Mammary epithelial cell (primary cell): ENCODE measurements around the gene WWC1.

Source experiments
- EZH2 ChIP-seq: IDR thresholded peaks from 2 replicates; pipeline ENCODE4 v1.6.1; 2012; ENCODE audit warnings: low read length, inconsistent platforms, borderline replicate concordance
- TF ChIP-seq, protein P1 (sequence below), 2 donors: IDR thresholded peaks in 1 of 2; conservative IDR thresholded peaks in 1 of 2; 2 replicates each; pipeline ENCODE4 v1.5.1; 2011 to 2012; ENCODE audit warnings: inconsistent platforms in 2 of 2, low read length in 2 of 2, mild to moderate bottlenecking in 2 of 2, control low read depth in 1 of 2, low read depth in 1 of 2; ENCODE audit not compliant: insufficient read depth in 1 of 2; ENCODE audit errors: extremely low read depth in 1 of 2

DNA sequence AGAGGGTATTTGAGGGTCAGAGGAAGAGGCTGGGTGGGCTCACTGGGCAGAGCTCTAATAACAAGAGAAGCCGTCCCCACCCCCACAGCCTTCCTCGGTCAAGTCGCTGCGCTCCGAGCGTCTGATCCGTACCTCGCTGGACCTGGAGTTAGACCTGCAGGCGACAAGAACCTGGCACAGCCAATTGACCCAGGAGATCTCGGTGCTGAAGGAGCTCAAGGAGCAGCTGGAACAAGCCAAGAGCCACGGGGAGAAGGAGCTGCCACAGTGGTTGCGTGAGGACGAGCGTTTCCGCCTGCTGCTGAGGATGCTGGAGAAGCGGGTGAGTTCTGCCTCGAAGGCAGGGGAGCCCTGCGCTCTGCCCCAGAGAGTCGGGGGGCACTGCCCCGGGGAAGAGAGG lies 173.2 kb downstream of the WWC1 start:
- TF ChIP-seq, protein P1, sequence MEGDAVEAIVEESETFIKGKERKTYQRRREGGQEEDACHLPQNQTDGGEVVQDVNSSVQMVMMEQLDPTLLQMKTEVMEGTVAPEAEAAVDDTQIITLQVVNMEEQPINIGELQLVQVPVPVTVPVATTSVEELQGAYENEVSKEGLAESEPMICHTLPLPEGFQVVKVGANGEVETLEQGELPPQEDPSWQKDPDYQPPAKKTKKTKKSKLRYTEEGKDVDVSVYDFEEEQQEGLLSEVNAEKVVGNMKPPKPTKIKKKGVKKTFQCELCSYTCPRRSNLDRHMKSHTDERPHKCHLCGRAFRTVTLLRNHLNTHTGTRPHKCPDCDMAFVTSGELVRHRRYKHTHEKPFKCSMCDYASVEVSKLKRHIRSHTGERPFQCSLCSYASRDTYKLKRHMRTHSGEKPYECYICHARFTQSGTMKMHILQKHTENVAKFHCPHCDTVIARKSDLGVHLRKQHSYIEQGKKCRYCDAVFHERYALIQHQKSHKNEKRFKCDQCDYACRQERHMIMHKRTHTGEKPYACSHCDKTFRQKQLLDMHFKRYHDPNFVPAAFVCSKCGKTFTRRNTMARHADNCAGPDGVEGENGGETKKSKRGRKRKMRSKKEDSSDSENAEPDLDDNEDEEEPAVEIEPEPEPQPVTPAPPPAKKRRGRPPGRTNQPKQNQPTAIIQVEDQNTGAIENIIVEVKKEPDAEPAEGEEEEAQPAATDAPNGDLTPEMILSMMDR (conservative IDR thresholded peaks at IDR 0.05 in 1 of 2, IDR thresholded peaks at IDR 0.05 in 1 of 2; ENCODE audit: extremely low read depth in 1 of 2, insufficient read depth in 1 of 2, low read depth in 1 of 2, low read length in 2 of 2): no peak
- TF ChIP-seq EZH2: no peak
